Caki2 (cell line): ENCODE data around the gene DHRS7B. TPM values are rescaled to one million over a fixed set of nuclear protein-coding genes. Genes with fewer than 3 reads are reported as not detected.

Experiments used
- DNase-seq: peaks from one replicate; pipeline ENCODE4 v3.0.0-alpha.2; 2015; ENCODE audit warnings: low read depth
- in situ Hi-C: cut with HindIII; loops from 2 replicates; pipeline ENCODE4 v1.10.0; 2016; ENCODE audit warnings: low sequenced_read_pairs, low pct_unique_long_range_greater_than_20kb, mixed read lengths
- total RNA-seq: library from RNA; depleted of rRNA; stranded (reverse); fragments of >200 nt; shearing (Covaris generic); gene quantifications from 2 replicates; pipeline ENCODE4 v1.2.3, GENCODE V29; 2014; ENCODE audit warnings: low replicate concordance

DHRS7B gene
- total RNA-seq, 1 experiment from 2014 or later = 21.2 TPM

GRCh38 chr17:21169496-21169895, 42.7 kb downstream of the DHRS7B start:
- in situ Hi-C loops = no loop called here
- DNase-seq = no peak

DNA sequence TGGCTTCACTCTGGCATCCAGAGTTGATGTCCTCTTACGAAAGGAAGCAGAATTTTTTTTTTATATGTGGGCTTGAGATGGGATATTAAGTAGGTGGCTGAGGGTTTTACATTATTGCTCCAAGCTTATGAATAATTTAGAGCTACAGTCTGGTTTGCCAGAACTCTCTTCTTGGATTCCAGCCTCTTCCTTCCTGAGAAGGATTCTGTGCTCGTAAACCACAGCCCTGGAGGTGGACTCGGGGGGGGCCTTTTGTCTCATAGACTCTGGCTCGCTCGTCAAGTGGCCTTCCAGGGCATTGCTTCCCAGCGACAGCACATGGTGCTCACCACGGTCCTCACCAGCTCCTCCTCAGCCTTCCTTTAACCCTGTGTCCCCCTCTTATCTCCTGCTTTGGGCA, 44.0 kb downstream of the DHRS7B start:
- in situ Hi-C loops = no loop called here

GRCh38 chr17:21171309-21171922, 44.7 kb downstream of the DHRS7B start:
- no peak for DNase-seq
- in situ Hi-C loops = no loop called here

More for the DNA sequence above, 44.0 kb downstream of the DHRS7B start:
- no peak for DNase-seq

GRCh38 chr17:21171970-21172510, 45.3 kb downstream of the DHRS7B start:
- no peak for DNase-seq
- in situ Hi-C loops = no loop called here

DNA sequence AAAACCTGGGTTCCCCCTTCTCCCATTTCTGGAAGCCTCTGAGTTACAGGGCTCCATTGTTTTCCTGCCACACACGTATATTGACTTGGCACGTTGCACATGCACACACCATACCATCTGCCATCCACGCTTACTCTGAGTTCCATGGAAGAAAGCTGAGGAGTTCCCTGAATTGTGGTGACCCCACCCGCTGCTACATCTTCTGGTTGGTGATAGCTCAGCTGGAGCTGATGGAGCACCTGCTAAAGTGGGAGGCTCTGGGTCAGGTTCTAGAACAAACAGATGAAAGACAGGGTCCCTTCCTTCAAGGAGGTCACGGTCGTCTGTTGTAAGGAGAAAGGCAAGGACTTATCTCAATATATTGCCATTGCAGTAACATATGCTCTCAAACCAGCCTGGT, 46.1 kb downstream of the DHRS7B start:
- in situ Hi-C loops = no loop called here

GRCh38 chr17:21173543-21173942, 46.8 kb downstream of the DHRS7B start:
- DNase-seq = no peak
- in situ Hi-C loops = no loop called here

More for the DNA sequence above, 46.1 kb downstream of the DHRS7B start:
- no peak for DNase-seq

GRCh38 chr17:21174186-21174585, 47.4 kb downstream of the DHRS7B start:
- DNase-seq = no peak
- in situ Hi-C loops = no loop called here

DNA sequence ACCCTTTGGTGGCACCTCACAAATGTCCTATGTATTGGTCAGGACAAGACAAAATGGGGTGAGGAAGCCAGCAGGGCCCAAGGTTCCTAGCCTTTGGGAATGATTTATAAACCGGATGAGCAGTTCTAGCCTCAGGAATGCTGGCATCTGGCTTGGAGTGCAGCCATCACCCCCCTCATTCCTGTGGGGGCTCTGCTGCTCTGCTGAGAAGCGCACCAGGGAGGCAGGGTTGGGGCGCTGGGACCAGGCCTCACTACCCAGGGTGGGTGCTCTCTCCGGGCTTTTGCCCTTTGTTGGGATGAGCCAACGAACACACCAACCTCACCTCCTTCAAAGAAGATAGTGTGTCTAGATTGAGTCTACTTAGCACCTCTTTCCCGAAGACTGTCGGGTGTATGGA, 47.9 kb downstream of the DHRS7B start:
- in situ Hi-C loops = no loop called here

GRCh38 chr17:21176773-21177395, 50.1 kb downstream of the DHRS7B start:
- in situ Hi-C loops = no loop called here

More for the DNA sequence above, 47.9 kb downstream of the DHRS7B start:
- DNase-seq = no peak

DNA sequence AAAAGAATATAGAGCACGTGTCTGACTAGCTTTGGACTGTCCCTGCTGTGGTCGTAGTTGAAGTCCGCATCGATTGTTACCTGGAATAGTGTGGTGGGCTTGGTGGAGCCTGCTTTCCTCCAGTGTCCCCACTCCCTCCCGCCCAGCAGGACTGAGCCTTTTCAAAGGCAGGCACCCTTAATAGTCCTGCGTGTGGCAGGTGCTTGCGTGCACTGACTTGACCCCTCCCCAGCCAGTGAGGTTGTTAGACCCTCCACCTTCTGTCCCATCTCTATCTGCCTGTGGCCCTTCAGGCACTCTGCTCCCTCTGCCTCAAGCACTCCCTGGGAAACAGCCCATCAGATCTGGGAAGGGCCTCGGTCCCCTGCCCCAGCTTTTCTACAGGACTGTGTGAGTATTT, 50.6 kb downstream of the DHRS7B start:
- in situ Hi-C loops = no loop called here

More at GRCh38 chr17:21176773-21177395, 50.1 kb downstream of the DHRS7B start:
- no peak for DNase-seq

DNA sequence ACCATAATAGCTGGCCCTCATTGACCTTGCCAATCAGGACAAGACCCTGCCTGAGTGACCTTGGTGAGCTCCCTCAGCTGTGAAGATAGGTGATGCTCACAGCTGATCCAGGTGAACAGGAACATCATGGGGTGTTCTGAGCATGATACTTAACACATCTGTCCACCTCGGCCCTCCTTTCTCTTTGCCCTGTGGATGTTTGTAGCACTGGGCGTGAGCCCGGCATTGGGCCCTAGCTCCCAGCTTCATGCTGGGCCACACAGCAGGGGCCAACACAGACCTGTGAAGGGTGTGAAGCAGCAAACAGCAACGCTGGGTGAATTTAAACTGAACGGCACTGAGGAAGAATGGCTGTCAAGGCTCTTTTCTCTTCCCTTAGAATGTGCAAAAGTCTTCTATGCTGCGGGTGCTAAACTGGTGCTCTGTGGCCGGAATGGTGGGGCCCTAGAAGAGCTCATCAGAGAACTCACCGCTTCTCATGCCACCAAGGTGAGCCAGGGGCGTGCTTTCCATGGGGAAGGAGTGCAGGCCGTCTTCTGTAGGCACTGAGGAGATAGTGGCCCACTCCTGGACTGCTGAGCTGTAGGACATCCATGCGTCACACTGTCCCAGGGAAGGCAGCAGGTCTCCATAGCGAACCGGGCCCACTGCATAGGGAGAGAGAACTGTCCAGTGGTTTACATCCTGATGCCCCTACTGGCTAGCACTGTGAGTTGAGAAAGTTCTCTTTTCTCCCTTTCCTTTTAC, 51.3 kb downstream of the DHRS7B start:
- DNase-seq = no peak
- in situ Hi-C loops = no loop called here

More for the DNA sequence above, 50.6 kb downstream of the DHRS7B start:
- no peak for DNase-seq

GRCh38 chr17:21183468-21183867, 56.7 kb downstream of the DHRS7B start:
- in situ Hi-C loops = no loop called here

DNA sequence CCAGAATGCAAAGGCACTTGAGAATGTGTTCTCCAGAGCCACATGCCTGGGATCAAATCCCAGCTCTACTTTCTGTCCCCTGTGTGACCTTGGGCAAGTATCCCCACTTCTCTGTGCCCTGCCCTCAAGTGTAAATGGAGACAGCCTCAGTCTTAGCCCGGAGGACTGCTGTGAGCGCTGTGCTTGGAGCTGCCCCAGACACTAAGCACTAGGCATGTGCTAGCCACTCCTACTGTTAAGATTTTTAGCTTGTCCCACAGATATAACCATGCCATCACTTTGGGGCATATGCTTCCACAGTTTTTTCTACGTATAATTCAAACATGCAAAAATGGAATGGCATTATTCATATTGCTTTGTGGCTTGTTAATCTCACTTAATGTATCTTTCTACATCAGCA, 57.8 kb downstream of the DHRS7B start:
- in situ Hi-C loops = no loop called here
- DNase-seq = no peak

More at GRCh38 chr17:21183468-21183867, 56.7 kb downstream of the DHRS7B start:
- DNase-seq = no peak

DNA sequence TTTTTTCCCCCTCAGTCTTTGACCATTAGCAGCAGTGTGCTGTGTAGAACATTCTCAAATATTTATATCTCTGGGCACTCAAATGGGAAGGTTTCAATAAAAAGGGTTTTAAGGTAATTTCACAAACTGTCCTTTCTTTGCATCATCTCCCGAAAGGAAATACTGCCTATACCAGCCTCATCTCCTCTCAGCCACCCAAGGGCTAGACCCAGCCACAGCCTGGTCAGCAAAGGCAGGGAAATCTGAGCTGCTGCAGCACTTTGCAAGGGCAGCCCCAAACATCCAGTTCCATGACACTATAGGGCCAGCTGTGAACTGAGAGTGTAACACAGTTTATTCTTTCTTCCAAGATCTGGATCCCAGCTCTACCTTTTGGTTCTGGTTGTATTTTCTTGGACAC, 58.3 kb downstream of the DHRS7B start:
- in situ Hi-C loops = no loop called here
- DNase-seq = no peak

GRCh38 chr17:21186399-21187187, 59.8 kb downstream of the DHRS7B start:
- in situ Hi-C loops = no loop called here
- DNase-seq = no peak

DNA sequence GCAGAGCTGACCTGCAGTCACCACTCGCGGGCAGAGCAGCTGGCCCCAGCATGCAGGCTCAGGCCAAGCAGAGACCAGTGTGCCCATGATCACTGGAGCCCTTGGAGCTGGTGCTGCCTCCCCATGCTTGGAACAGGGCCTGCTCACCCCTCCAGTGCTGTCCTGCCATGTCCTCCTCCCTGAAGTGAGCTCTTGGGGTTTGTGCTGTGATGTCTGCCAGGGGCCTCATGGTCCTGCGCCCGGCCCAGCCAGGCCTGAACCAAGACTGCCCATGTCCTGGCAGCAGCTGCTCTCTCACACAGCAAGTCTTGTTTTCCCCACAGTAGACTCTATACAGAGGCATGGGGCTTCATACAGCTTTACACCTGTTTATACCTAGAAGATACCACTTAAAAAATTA, 62.6 kb downstream of the DHRS7B start:
- in situ Hi-C loops = no loop called here
- no peak for DNase-seq

DNA sequence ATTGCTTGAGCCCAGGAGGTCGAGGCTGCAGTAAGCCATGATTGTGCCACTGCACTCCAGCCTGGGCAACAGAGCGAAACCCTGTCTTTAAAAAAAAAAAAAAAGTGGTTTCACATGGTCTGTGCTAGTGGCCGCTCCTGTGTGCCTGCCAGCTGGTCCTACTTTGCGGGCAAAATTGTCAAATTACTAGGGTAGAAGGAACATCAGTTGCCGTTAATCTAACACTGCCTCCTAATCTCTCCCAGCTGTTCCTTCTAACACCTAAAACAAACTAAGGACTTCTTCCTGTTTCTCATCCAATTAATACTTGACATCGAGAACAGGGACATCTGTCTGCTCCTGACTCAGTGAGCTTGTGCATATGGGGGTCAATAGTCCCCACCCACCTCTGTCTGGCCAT, 63.3 kb downstream of the DHRS7B start:
- DNase-seq = no peak
- in situ Hi-C loops = no loop called here

DNA sequence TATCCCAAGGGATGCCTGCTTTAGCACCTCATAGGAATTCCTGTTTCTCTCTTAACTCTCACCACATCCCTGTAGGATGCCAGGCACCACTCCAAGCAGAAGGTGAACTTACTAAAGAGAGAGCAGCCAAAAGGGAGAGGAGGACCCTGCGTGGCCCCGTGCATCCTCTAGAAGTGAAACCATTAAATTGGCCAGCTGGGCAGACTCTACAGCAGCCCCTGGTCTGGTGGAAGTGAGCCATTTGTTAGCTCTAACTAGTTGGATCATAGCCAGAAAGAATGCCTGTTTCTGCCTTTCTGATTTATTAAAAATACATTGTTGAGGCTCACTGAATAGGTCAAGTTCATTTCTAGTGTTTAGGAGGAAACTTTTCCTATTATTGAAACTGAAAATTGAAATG, 64.9 kb downstream of the DHRS7B start:
- in situ Hi-C loops = no loop called here
- DNase-seq = no peak
